ENCODE measurements around the gene STKLD1. TPM values are rescaled to one million over a fixed set of nuclear protein-coding genes. Genes with fewer than 3 reads are reported as not detected.

STKLD1 gene
- total and polyA plus RNA-seq, 2 donors (not counting 1 experiment from before 2014, with no cell fraction given) = 0.18 to 1.1 TPM

GRCh38 chr9:133347985-133348717, 28.0 kb upstream of the STKLD1 start, which contains the start of the genes MED22 and RPL7A:
TSS of gene MED22 (minus strand) at chr9:133348131. CDS start at chr9:133346662, 1,469 bp downstream.
TSS of gene RPL7A (plus strand) at chr9:133348218. CDS start at chr9:133348244, 26 bp downstream.
- Mint-ChIP-seq H3K4me1 (peaks cover 36% of the 10 kb centered on the region), H3K27ac (peak within 1 kb of the TSS; percentile 95), H3K27me3 (no peaks in the 10 kb centered on the region), H3K9me3 (ENCODE audit: insufficient read depth) (no peaks in the 10 kb centered on the region), H3K4me3 (peak within 1 kb of the TSS; percentile 97)
- Histone ChIP-seq H3K27ac (ENCODE audit: low read length in 2 of 2) (peak within 1 kb of the TSS; percentile 87 to 90), H3K36me3 (replicated peaks in 1 of 2; ENCODE audit: control extremely low read depth in 1 of 2, control insufficient read depth in 1 of 2, extremely low read depth in 1 of 2, insufficient read depth in 2 of 2, low read length in 1 of 2) (peaks cover 0 to 66% of the 10 kb centered on the region in 2 experiments), H3K27me3 (replicated peaks in 1 of 4; ENCODE audit: control extremely low read depth in 1 of 4, control insufficient read depth in 3 of 4, insufficient read depth in 4 of 4, low read length in 3 of 4) (no peaks in the 10 kb centered on the region), H3K79me2 (ENCODE audit: control insufficient read depth, insufficient read depth, low read length) (peaks cover 46% of the 10 kb centered on the region), H3K4me1 (ENCODE audit: control insufficient read depth in 2 of 2, insufficient read depth in 2 of 2, low read length in 2 of 2) (peaks cover 21 to 25% of the 10 kb centered on the region in 2 donors), H3K4me2 (replicated peaks; ENCODE audit: low read depth, low read length, poor library complexity, severe bottlenecking) (peak within 1 kb of the TSS; percentile 93), H2AFZ (ENCODE audit: insufficient read depth, low read depth, low read length, poor library complexity, severe bottlenecking) (peak within 1 kb of the TSS; percentile 83), H3K9ac (ENCODE audit: low read length) (peak within 1 kb of the TSS; percentile 93), H3K4me3 (ENCODE audit: control extremely low read depth in 1 of 5, extremely low read depth in 1 of 5, insufficient read depth in 1 of 5, low read depth in 2 of 5, low read length in 4 of 5) (peak within 1 kb of the TSS; percentile 86 to 96 (median 92)), H3K9me3 (ENCODE audit: control extremely low read depth in 1 of 3, control insufficient read depth in 2 of 3, insufficient read depth in 1 of 3, low read length in 2 of 3) (peaks cover 0 to 5% (median 0%) of the 10 kb centered on the region in 3 donors), H4K20me1 (ENCODE audit: control insufficient read depth, insufficient read depth, low read length, poor library complexity, severe bottlenecking) (peaks cover 36% of the 10 kb centered on the region)
- DNase-seq = peak; percentile 97
- under 1% methylated on average over 62 of the region's 64 CpGs for WGBS (ENCODE audit: insufficient coverage)
- intact Hi-C loops (cut with micrococcal nuclease) = loop anchor here (1.0 to 5.0 kb wide), 5 partner anchors 8 to 129 kb away; partner anchors contain the start of genes CACFD1, SLC2A6, STKLD1 and SURF1
- peak; percentile 83 for ATAC-seq (ENCODE audit: low read depth)
- ChIA-PET CTCF (interaction anchor here (0.5 to 1.2 kb wide), 6 partner anchors 9 to 775 kb away, joined by 3 to 7 read pairs (median 3); partner anchors contain the start of gene SLC2A6), POLR2A (interaction anchor here (0.6 to 2.3 kb wide), 13 partner anchors 8 to 1107 kb away, joined by 3 to 18 read pairs (median 4); partner anchors contain the start of genes CACFD1, STKLD1, SURF1 and SURF2)
- no peak for TF ChIP-seq CTCF (IDR thresholded peaks at IDR 0.05)
- no peak for TF ChIP-seq EZH2 (IDR thresholded peaks at IDR 0.05; ENCODE audit: borderline replicate concordance, insufficient read depth, low read depth, low read length, poor library complexity, severe bottlenecking)
